KG1 (cell line): ENCODE measurements around the gene TEX54.
"Not testable (repeated sequence)": the region's sequence is repeated elsewhere in the genome, so short reads cannot be mapped to it uniquely, and the experiment has no call there.

Experiments used
- DNase-seq: peaks from one replicate; lab custom pipeline; 2025; lab: John Stamatoyannopoulos, UW

TEX54 gene

GRCh38 chr11:62855571-62856332 lies 23.1 kb upstream of the TEX54 start:
- DNase-seq: peak; percentile 98

GRCh38 chr11:62854825-62855570 lies 22.4 kb upstream of the TEX54 start:
- no peak for DNase-seq

- DNase-seq: no peak
Observed at GRCh38 chr11:62854013-62854824, 21.6 kb upstream of the TEX54 start.

DNA sequence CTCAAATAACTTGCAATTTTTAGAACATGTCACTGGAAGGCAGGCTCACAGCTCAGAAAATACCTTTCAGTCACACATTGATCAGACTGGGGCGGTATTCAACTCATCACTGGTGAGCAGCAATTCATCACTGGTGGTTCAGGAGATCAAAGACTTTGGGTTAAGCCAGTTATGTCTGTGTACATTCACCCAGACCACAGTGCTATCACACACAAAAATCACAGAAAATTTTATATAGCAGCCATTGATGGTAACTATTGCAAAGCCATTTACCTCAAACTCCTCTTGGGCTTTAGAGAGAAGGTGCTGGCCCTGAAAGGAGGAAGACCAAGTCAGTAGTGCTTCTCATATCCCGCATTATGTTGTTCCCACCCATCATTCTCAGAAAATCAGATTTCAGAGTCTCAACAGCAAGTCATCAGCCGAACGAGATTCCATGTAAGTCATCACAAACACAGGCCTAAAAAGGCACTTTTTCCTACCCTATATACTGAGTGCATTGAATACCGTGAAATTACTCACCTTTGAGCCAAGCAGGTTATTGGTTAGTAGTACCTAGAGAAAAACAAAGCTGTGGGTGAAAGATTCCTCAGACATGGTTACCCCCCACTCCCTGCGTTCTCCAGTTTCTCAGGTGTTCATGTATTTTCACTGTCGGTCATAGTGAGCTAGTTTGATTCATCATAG lies 20.8 kb upstream of the TEX54 start:
- DNase-seq: no peak

DNA sequence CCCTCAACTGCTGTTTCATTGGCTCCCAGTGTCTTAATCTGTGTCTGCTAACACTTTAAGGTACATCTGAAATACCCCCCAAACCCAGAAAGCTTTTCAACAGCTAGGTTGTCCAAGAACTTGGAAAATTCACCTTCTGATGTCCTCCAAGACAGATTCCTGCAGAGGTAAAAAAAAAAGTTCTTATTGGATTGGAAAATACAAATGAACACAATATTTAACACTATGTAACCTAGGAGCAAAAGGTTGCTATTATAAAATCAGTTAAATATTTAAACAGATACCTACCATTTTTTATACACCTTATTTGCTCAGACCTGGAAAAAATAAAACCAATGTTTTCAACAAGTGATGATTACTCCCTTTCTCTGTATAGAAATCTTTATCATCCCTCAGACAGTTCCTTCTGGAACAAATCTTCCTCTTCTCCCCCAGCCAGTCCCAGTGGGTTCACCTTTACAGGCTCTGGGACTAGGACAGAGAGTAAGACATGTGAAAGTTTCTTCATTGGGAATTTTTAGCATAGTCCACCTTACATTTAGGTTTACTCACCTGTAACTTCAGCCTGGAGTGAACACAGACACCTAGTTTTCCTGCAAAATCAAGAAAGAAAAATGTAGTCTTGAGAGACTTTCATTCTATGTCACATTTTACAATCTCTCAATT lies 20.0 kb upstream of the TEX54 start:
- no peak for DNase-seq

GRCh38 chr11:62851807-62852522 lies 19.3 kb upstream of the TEX54 start:
- DNase-seq: no peak

- no peak for DNase-seq
Observed at GRCh38 chr11:62850911-62851806, 18.5 kb upstream of the TEX54 start.

DNA sequence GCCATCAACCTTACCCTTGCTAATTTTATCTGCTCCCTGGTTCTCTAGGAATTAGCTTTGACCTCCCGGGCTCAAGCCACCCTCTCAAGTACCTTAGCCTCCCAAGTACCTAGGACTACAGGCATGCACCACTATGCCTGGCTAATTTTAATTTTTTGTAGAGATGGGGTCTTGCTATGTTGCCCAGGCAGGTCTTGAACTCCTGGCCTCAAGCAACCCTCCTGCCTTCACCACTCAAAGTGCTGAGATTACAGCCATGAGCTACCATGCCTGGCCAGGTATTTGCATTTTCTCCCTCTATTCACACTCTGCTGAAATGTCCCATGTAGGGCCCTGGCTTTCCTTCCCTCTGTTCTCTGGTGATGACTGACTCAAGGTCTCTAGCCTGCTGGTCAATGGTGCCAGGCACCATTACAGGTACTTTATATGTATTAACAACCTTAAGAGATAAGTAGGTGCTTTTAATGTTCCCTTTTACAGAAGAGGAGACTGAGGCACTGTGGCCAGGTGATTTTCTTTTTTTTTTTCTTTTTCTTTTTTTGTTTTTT lies 15.2 kb upstream of the TEX54 start:
- no peak for DNase-seq

DNA sequence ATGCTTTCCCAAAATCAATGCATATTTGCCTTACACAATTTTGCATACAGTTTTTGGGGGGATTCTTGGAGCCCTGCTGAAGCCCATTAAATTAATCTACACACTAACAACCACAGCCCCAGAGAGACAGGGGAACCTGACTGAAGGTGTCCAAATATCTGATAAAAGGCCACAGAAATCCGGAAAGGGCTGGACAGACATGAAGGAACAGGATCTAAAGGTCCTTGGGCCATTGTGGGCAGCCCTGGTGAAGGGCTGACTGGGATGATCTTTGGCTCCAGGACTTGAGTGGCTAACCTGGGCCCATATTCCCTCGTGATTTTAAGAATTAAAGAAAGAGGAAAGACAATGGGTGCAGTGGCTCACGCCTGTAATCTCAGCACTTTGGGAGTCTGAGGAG lies 13.5 kb upstream of the TEX54 start:
- no peak for DNase-seq

DNA sequence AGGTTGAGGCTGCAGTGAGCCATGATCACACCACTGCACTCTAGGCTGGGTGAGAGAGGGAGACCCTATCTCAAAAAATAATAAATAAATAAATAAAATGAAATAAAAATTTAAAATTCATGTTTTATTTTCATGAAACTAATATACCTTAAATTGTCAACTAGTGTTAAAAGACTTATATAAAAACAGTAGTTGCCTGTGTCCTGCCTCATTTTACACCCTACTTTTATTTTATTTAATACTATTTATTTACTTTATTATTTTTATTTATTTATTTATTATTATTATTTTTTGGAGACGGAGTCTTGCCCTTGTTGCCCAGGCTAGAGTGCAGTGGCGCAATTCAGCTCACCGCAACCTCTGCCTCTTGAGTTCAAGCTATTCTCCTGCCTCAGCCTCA lies 11.5 kb upstream of the TEX54 start:
- DNase-seq: no peak

GRCh38 chr11:62843466-62843865 lies 10.8 kb upstream of the TEX54 start:
- DNase-seq: no peak

DNA sequence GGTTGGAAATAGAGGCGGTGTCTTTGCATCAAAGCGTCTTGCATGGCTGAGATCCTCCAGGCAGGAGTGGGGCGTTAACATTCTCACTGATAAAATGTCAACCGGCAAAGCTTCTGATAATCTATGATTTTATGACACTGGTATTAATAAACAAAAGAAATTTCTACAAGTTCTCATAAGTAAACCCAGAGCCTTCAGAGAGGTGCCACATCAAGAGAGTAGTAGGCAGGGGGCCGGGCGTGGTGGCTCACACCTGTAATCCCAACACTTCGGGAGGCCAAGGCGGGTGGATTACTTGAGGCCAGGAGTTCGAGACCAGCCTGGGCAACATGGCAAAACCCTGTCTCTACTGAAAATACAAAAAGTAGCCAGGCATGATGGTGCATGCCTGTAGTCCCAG lies 10.2 kb upstream of the TEX54 start:
- DNase-seq: not testable (repeated sequence)

- DNase-seq: no peak
Observed at GRCh38 chr11:62842171-62842741, 9.6 kb upstream of the TEX54 start.

GRCh38 chr11:62841361-62842170 lies 8.9 kb upstream of the TEX54 start:
- peak; percentile 97 for DNase-seq

DNA sequence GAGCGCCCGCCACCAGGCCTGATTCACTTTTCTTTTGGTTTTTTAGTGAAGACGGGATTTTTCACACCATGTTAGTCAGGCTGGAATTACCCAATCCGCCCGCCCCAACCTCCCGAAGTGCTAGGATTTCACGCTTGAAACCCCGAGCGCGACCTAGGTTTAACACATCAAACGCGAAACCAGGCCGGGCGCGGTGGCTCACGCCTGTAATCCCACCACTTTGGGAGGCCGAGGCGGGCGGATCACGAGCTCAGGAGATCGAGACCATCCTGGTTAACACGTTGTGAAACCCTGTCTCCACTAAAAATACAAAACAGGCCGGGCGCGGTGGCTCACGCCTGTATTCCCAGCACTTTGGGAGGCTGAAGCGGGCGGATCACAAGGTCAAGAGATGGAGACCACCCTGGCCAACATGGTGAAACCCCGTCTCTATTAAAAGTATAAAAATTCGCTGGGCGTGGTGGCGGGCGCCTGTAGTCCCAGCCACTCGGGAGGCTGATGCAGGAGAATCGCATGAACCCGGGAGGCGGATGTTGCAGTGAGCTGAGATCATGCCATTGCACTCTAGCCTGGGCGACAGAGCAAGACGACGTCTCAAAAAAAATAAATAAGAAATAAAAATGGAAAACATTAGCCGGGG lies 8.2 kb upstream of the TEX54 start:
- not testable (repeated sequence) for DNase-seq

- DNase-seq: peak; percentile 99
Observed at GRCh38 chr11:62839050-62839945, 6.7 kb upstream of the TEX54 start, which contains the start of gene WDR74. WDR74 (minus strand) TSS chr11:62839590; CDS start chr11:62839570, 20 bp downstream.

- no peak for DNase-seq
Observed at GRCh38 chr11:62835336-62835735, 2.7 kb upstream of the TEX54 start.
